Suprapubic skin (tissue), 4 donors: ENCODE results near the gene MTR. TPM values are rescaled to one million over a fixed set of nuclear protein-coding genes. Genes with fewer than 3 reads are reported as not detected.

ENCODE experiments used
- DNase-seq, 2 donors: peaks; one replicate each; pipeline ENCODE4 v3.0.0-alpha.2; 2019; ENCODE audit warnings: low spot score in 2 of 2
- H3K27ac ChIP-seq: fragments of 200-600 bp; sonication (generic); one replicate; pipeline ENCODE4 v1.5.1; 2019
- H3K27me3 ChIP-seq: fragments of 200-600 bp; sonication (generic); one replicate; pipeline ENCODE4 v1.5.1; 2019
- H3K36me3 ChIP-seq: fragments of 200-600 bp; sonication (generic); one replicate; pipeline ENCODE4 v1.5.1; 2019
- H3K4me1 ChIP-seq: fragments of 200-600 bp; sonication (generic); one replicate; pipeline ENCODE4 v1.5.1; 2019
- H3K4me3 ChIP-seq: fragments of 200-600 bp; sonication (generic); one replicate; pipeline ENCODE4 v1.5.1; 2019; ENCODE audit warnings: mild to moderate bottlenecking
- H3K9me3 ChIP-seq: fragments of 200-600 bp; sonication (generic); one replicate; pipeline ENCODE4 v1.5.1; 2019
- EP300 ChIP-seq: sonication (generic); formaldehyde crosslinking; IDR thresholded peaks from one replicate; pipeline ENCODE4 v1.6.1; 2017; ENCODE audit warnings: antibody characterized with exemption
- POLR2A ChIP-seq, 2 donors: fragments of 450-650 bp; IDR thresholded peaks; one replicate each; pipeline ENCODE4 v1.6.1; 2017; ENCODE audit warnings: antibody characterized with exemption in 2 of 2, mild to moderate bottlenecking in 2 of 2, moderate library complexity in 2 of 2
- POLR2AphosphoS5 ChIP-seq, 3 donors: sonication (generic); formaldehyde crosslinking; IDR thresholded peaks; one replicate each; pipeline ENCODE4 v1.6.1; 2017; ENCODE audit warnings: antibody characterized with exemption in 3 of 3
- WGBS: methylation state at CpG from one replicate; pipeline ENCODE4 v1.1.5; 2018; 5-methylcytosine and 5-hydroxymethylcytosine counted together
- total RNA-seq, 4 donors: library from RNA; depleted of rRNA; stranded (reverse); fragments of >200 nt; gene quantifications; one replicate each; pipeline ENCODE4 v1.1.0, GENCODE V29; 2016
- TF ChIP-seq, protein P1 (sequence below), 2 donors: fragments of 200-600 bp in 1 of 2; fragments of 450-650 bp in 1 of 2; sonication (generic) in 1 of 2; IDR thresholded peaks; one replicate each; pipeline ENCODE4 v1.5.1; 2016 to 2019; ENCODE audit warnings: antibody characterized with exemption in 2 of 2, mild to moderate bottlenecking in 1 of 2, moderate library complexity in 1 of 2

Gene MTR
- total RNA-seq, 4 donors from 2014 or later = 17.7 to 77.7 (median 27.3) TPM

DNA sequence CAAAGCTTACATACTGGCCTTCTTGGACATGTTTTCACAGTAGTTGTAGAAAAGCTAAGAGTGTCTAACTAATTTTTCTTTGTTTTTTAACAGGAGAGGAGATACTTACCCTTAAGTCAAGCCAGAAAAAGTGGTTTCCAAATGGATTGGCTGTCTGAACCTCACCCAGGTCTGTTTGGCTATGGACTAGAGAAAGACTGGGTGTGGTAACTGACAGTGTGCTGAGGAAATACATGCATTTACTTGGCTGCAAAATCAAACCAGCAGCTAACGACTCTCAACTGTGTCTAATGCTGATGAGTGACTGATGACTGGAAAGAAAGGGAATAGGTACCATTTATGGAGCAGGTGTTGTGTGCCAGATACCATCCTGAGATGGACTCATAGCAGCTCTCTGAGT lies 91.1 kb downstream of the MTR start:
- WGBS = 48% methylated on average over 1 of the region's 1 CpG
- Histone ChIP-seq H3K27ac (no peak overlapping the region), H3K27me3 (no peaks in the 10 kb centered on the region), H3K4me3 (no peak overlapping the region), H3K9me3 (no peaks in the 10 kb centered on the region), H3K4me1 (peaks cover 5% of the 10 kb centered on the region), H3K36me3 (peaks cover 70% of the 10 kb centered on the region)
- DNase-seq = no peak
- TF ChIP-seq POLR2AphosphoS5 (IDR thresholded peaks at IDR 0.05) = no peak

DNA sequence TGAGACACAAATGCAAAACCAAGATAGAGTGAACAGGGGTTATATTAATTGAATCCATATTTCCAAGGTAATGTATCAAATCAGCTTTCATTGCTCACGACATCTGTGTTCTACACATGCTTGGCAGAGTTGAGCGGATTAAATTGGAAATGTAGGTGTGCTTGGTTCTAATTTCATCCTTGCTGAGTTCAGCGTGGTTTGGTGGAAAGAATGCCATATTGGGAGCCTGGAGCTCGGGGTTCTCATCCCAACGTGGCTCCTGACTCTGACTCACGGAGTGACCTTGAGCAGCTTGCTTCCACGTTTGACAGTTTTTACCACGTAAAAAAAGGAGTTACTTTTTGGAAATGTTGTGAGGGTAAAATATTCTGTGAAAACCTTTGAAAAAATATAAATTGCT lies 92.0 kb downstream of the MTR start:
- WGBS = 91% methylated on average over 8 of the region's 8 CpGs
- Histone ChIP-seq H3K9me3 (no peaks in the 10 kb centered on the region), H3K4me3 (no peak overlapping the region), H3K27me3 (no peaks in the 10 kb centered on the region), H3K4me1 (peaks cover 5% of the 10 kb centered on the region), H3K36me3 (peaks cover 73% of the 10 kb centered on the region), H3K27ac (no peak overlapping the region)
- no peak for TF ChIP-seq POLR2AphosphoS5 (IDR thresholded peaks at IDR 0.05)
- TF ChIP-seq POLR2A (IDR thresholded peaks at IDR 0.05) = no peak
- TF ChIP-seq, protein P1, sequence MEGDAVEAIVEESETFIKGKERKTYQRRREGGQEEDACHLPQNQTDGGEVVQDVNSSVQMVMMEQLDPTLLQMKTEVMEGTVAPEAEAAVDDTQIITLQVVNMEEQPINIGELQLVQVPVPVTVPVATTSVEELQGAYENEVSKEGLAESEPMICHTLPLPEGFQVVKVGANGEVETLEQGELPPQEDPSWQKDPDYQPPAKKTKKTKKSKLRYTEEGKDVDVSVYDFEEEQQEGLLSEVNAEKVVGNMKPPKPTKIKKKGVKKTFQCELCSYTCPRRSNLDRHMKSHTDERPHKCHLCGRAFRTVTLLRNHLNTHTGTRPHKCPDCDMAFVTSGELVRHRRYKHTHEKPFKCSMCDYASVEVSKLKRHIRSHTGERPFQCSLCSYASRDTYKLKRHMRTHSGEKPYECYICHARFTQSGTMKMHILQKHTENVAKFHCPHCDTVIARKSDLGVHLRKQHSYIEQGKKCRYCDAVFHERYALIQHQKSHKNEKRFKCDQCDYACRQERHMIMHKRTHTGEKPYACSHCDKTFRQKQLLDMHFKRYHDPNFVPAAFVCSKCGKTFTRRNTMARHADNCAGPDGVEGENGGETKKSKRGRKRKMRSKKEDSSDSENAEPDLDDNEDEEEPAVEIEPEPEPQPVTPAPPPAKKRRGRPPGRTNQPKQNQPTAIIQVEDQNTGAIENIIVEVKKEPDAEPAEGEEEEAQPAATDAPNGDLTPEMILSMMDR (IDR thresholded peaks at IDR 0.05) = no peak
- no peak for TF ChIP-seq EP300
- no peak for DNase-seq

DNA sequence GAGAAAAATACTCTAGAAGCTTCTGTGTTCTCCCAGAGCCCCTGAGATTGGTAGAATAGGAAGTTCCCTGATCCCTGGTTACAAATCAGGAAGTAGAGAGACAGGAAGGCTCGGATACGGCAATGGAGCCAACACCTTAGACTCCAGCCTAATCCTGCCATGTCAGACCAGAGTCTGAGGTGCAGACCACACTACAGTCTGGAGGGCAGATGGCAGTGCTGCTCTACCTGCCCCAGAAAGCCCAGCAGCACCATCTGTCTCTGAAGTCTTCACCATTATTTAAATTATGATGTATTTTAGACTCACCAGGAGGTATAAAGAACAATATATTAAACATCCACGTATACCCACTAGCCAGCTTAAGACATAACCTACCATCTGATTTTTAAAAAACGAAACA lies 93.0 kb downstream of the MTR start:
- H3K27ac ChIP-seq = no peak overlapping the region
- DNase-seq = no peak
- peaks cover 83% of the 10 kb centered on the region for H3K36me3 ChIP-seq
- H3K9me3 ChIP-seq = no peaks in the 10 kb centered on the region
- WGBS = 75% methylated on average over 4 of the region's 4 CpGs
- TF ChIP-seq POLR2AphosphoS5 (IDR thresholded peaks at IDR 0.05) (no peak), EP300 (no peak)
- TF ChIP-seq, protein P1 (IDR thresholded peaks at IDR 0.05) = no peak
- no peaks in the 10 kb centered on the region for H3K27me3 ChIP-seq
- H3K4me1 ChIP-seq = peaks cover 5% of the 10 kb centered on the region
- H3K4me3 ChIP-seq = no peak overlapping the region

DNA sequence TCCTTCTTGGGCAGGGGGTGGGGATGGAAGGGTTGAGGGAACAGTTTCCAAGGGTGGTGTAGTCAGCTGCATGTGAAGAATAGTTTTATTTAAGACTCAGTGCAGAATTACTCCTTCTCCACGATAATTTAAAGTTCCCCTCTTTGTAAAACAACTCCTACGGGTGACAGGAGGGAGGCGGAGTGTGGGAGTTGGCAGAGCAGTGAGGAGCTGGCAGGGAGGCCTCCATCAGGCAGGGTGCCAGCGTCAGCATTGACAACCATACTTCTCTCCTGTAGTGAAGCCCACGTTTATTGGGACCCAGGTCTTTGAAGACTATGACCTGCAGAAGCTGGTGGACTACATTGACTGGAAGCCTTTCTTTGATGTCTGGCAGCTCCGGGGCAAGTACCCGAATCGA lies 93.8 kb downstream of the MTR start:
- WGBS = 57% methylated on average over 8 of the region's 8 CpGs
- Histone ChIP-seq H3K36me3 (peaks cover 85% of the 10 kb centered on the region), H3K27me3 (no peaks in the 10 kb centered on the region), H3K27ac (no peak overlapping the region), H3K4me3 (no peak overlapping the region), H3K4me1 (peaks cover 5% of the 10 kb centered on the region), H3K9me3 (no peaks in the 10 kb centered on the region)
- no peak for DNase-seq
- TF ChIP-seq, protein P1 (IDR thresholded peaks at IDR 0.05) = no peak
- TF ChIP-seq POLR2A (IDR thresholded peaks at IDR 0.05) (no peak), POLR2AphosphoS5 (IDR thresholded peaks at IDR 0.05) (no peak), EP300 (no peak)

DNA sequence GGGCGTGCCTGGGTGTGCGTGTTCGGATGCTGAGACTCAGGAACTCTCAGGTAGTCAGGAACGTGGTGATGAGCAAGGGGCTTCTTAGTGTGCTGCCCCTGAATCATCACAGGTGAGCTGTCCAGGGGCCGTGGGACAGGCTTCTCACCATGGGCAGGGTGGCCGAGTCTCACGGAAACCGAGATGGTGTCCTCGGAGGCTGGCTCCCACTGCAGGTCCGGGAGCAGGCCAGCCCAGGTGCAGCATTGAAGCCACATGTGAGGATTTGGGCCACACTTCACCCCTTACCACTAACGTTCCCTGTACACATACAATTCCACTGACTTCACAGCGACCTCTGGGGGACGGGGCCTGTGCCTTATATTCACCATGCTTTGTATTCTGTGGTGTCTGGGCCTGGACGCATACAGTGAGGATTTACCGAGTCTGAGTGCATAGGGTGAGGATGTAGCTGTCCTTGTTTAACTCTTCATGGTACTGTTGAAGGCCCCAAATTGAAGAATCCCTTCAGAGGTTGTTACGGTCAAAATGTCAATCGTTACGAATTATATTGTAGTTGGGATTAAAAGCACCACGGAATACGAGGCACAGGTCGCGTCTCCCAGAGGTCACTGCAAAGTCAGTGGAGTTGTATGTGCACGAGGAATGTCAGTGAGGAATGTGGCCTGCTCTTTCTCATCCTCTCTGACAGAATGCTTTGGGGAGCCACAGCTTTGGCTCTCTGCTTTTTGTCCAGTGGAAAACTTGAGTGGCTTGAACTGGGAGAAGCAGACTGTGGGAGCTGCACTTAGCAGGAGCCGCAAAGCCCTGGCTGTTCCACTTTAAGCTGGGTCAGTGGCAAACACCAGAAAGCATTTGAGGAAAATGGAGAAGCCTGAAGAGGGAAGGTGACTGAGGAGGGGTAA lies 95.3 kb downstream of the MTR start:
- no peak overlapping the region for H3K27ac ChIP-seq
- no peaks in the 10 kb centered on the region for H3K9me3 ChIP-seq
- WGBS = 89% methylated on average over 23 of the region's 24 CpGs
- peak; percentile 48 for TF ChIP-seq EP300
- no peak for TF ChIP-seq POLR2A (IDR thresholded peaks at IDR 0.05)
- TF ChIP-seq, protein P1 (IDR thresholded peaks at IDR 0.05) = no peak
- no peak for TF ChIP-seq POLR2AphosphoS5 (IDR thresholded peaks at IDR 0.05)
- no peak overlapping the region for H3K4me3 ChIP-seq
- peaks cover 5% of the 10 kb centered on the region for H3K4me1 ChIP-seq
- DNase-seq = no peak
- peaks cover 88% of the 10 kb centered on the region for H3K36me3 ChIP-seq
- no peaks in the 10 kb centered on the region for H3K27me3 ChIP-seq
